ENCODE measurements around the gene CRISPLD2. TPM values are rescaled to one million over a fixed set of nuclear protein-coding genes. Genes with fewer than 3 reads are reported as not detected.

The CRISPLD2 gene
- total and polyA plus RNA-seq, 2 donors from 2014 or later = 4.8 to 108 TPM

GRCh38 chr16:84911486-84912216 is 91.9 kb downstream of the CRISPLD2 start:
- Histone ChIP-seq H3K9me3 (ENCODE audit: control insufficient read depth in 2 of 3, insufficient read depth in 1 of 3, low read length in 3 of 3) (no peaks in the 10 kb centered on the region), H3K27ac (ENCODE audit: low read depth in 2 of 2, low read length in 2 of 2) (no peak overlapping the region), H3K27me3 (ENCODE audit: control insufficient read depth, insufficient read depth, low read length) (no peaks in the 10 kb centered on the region), H3K9ac (ENCODE audit: low read length in 3 of 3) (no peak overlapping the region), H3K4me1 (ENCODE audit: control insufficient read depth in 2 of 3, insufficient read depth in 2 of 3, low read depth in 1 of 3, low read length in 3 of 3) (no peaks in the 10 kb centered on the region), H3K4me3 (ENCODE audit: low read length in 3 of 3) (no peak overlapping the region), H3K36me3 (ENCODE audit: control insufficient read depth in 2 of 3, insufficient read depth in 3 of 3, low read length in 3 of 3) (no peaks in the 10 kb centered on the region)
- no peak for DNase-seq
- intact Hi-C loops (cut with DNase I) = no loop called here
- TF ChIP-seq CTCF (IDR thresholded peaks at IDR 0.05; ENCODE audit: borderline replicate concordance, extremely low read depth, insufficient read depth) = no peak
- FAIRE-seq = no peak

DNA sequence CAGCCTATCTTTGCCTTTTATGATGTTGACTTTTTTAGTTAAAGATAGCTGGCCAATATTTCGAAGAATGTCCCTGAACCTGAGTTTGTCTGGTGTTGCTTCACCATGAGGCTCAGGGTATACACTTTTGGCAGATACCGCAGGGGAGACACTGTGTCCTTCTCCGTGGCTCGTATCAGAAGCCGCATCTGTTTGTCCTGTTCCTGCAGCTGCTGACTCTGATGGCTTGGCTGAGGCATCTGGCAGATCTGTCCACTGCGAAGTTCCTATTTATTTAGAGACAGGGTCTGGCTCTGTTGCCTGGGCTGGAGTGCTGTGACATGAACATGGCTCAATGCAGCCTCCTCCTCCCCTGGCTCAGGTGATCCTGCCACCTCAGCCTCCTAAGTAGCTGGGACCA is 93.5 kb downstream of the CRISPLD2 start:
- intact Hi-C loops (cut with DNase I) = no loop called here
- Histone ChIP-seq H3K36me3 (ENCODE audit: control insufficient read depth in 2 of 3, insufficient read depth in 3 of 3, low read length in 3 of 3) (no peaks in the 10 kb centered on the region), H3K4me1 (ENCODE audit: control insufficient read depth in 2 of 3, insufficient read depth in 2 of 3, low read depth in 1 of 3, low read length in 3 of 3) (no peaks in the 10 kb centered on the region), H3K9me3 (ENCODE audit: control insufficient read depth in 2 of 3, insufficient read depth in 1 of 3, low read length in 3 of 3) (no peaks in the 10 kb centered on the region), H3K27ac (ENCODE audit: low read depth in 2 of 2, low read length in 2 of 2) (no peak overlapping the region), H3K27me3 (ENCODE audit: control insufficient read depth, insufficient read depth, low read length) (no peaks in the 10 kb centered on the region), H3K4me3 (ENCODE audit: low read length in 3 of 3) (no peak overlapping the region), H3K9ac (ENCODE audit: low read length in 3 of 3) (no peak overlapping the region)
- DNase-seq = no peak
- no peak for TF ChIP-seq CTCF (IDR thresholded peaks at IDR 0.05; ENCODE audit: borderline replicate concordance, extremely low read depth, insufficient read depth)
- FAIRE-seq = no peak

DNA sequence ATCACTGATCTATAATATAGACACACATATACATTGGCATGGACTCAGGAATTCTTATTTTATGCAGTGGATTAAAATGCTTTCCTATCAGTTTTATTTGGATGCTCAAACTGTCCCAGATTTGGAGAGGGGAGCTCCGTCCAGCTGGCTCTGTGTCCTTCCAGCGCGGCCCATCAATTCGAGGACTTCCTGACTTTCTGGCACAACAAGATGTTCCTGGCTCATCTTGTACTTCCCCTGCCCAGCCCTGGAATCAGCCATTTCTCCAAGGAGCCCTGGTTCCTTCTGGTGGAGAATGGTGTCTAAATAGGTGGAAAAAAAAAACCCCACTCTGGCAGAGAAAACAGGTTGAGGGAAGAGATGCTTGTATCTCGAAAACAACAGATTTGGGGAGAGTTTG is 94.5 kb downstream of the CRISPLD2 start:
- H3K27ac ChIP-seq (ENCODE audit: low read depth in 2 of 2, low read length in 2 of 2) = no peak overlapping the region
- DNase-seq = no peak
- intact Hi-C loops (cut with DNase I) = no loop called here

More for the DNA sequence above, 94.5 kb downstream of the CRISPLD2 start:
- no peaks in the 10 kb centered on the region for H3K36me3 ChIP-seq (ENCODE audit: control insufficient read depth in 2 of 3, insufficient read depth in 3 of 3, low read length in 3 of 3)
- H3K9ac ChIP-seq (ENCODE audit: low read length in 3 of 3) = no peak overlapping the region
- H3K9me3 ChIP-seq (ENCODE audit: control insufficient read depth in 2 of 3, insufficient read depth in 1 of 3, low read length in 3 of 3) = no peaks in the 10 kb centered on the region
- no peak for FAIRE-seq
- H3K27me3 ChIP-seq (ENCODE audit: control insufficient read depth, insufficient read depth, low read length) = no peaks in the 10 kb centered on the region
- no peak for TF ChIP-seq CTCF (IDR thresholded peaks at IDR 0.05; ENCODE audit: borderline replicate concordance, extremely low read depth, insufficient read depth)
- peaks cover 0 to 4% (median 0%) of the 10 kb centered on the region in 3 donors for H3K4me1 ChIP-seq (ENCODE audit: control insufficient read depth in 2 of 3, insufficient read depth in 2 of 3, low read depth in 1 of 3, low read length in 3 of 3)
- H3K4me3 ChIP-seq (ENCODE audit: low read length in 3 of 3) = no peak overlapping the region

Data from kidney (tissue), 14 donors.